ENCODE measurements around the gene BCL2L14.

The BCL2L14 gene

DNA sequence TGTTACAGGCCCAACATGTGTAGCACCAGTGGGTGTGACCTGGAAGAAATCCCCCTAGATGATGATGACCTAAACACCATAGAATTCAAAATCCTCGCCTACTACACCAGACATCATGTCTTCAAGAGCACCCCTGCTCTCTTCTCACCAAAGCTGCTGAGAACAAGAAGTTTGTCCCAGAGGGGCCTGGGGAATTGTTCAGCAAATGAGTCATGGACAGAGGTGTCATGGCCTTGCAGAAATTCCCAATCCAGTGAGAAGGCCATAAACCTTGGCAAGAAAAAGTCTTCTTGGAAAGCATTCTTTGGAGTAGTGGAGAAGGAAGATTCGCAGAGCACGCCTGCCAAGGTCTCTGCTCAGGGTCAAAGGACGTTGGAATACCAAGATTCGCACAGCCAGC lies 8.6 kb downstream of the BCL2L14 start:
- TF ChIP-seq CREB1 (IDR thresholded peaks at IDR 0.05; ENCODE audit: low read depth) (no peak), NFIC (IDR thresholded peaks at IDR 0.05) (no peak), EGR1 (IDR thresholded peaks at IDR 0.05) (no peak), REST (IDR thresholded peaks at IDR 0.05; ENCODE audit: low read depth) (no peak), YY1 (IDR thresholded peaks at IDR 0.05; ENCODE audit: low read depth) (no peak), TAF1 (IDR thresholded peaks at IDR 0.05; ENCODE audit: low read depth) (no peak), TEAD4 (IDR thresholded peaks at IDR 0.05) (no peak), FOXM1 (IDR thresholded peaks at IDR 0.05; ENCODE audit: borderline replicate concordance, low read depth) (no peak), EP300 (IDR thresholded peaks at IDR 0.05; ENCODE audit: borderline replicate concordance) (no peak)
- TF ChIP-seq, protein P1, sequence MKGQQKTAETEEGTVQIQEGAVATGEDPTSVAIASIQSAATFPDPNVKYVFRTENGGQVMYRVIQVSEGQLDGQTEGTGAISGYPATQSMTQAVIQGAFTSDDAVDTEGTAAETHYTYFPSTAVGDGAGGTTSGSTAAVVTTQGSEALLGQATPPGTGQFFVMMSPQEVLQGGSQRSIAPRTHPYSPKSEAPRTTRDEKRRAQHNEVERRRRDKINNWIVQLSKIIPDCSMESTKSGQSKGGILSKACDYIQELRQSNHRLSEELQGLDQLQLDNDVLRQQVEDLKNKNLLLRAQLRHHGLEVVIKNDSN (IDR thresholded peaks at IDR 0.05) = no peak

DNA sequence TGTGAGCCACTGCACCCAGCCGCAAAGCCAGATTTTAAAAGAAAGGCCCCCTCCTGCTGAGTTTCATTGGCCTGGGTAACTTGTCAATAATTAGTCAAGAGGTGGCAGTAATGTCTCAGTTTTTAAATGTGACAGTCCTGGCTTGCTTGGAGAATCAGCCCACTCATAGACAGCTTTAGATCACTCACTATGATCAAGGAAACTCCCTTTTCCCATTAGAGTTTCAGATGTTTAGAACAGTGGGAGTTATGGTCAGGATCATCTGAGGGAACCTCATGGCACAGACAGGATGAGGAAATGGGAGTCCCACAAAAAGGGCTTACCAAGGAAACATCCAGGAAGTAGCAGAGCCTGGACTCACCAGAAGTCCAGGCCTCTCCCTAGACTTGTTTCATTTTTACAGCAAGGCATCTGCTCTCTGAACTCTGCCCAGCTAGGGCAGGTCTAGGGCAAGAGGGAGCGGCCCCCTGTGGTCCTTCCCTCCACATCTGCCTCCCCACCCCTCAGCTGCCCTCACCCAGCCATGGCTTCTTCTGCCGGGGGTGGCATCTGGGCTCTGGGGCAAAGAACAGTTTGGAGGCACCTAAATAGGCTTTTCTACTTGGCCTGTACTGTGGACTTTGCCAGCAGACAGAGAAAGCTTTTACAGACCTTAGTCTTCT lies 11.2 kb downstream of the BCL2L14 start:
- TF ChIP-seq RAD21 (IDR thresholded peaks at IDR 0.05; ENCODE audit: low read depth) (peak; percentile 74), FOXM1 (IDR thresholded peaks at IDR 0.05; ENCODE audit: borderline replicate concordance, low read depth) (no peak), EGR1 (IDR thresholded peaks at IDR 0.05) (no peak), TEAD4 (IDR thresholded peaks at IDR 0.05) (no peak), CEBPB (IDR thresholded peaks at IDR 0.05) (no peak)
- TF ChIP-seq, protein P1 (IDR thresholded peaks at IDR 0.05) = no peak

DNA sequence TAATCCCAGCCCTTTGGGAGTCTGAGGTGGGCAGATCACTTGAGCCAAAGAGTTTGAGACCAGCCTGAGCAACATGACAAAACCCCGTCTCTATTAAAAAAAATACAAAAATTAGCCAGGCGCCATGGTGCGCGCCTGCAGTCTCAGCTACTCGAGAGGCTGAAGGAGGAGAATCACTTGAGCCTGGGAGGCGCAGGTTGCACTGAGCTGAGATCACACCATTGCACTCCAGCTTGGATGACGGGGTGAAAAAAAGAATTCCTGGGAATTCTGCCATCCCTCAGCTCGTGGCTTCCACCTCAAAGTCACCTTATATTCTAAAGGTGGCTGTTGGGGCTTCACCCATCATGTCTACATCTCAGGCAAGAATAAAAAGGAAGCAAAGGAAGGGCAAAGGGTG lies 12.9 kb downstream of the BCL2L14 start:
- TF ChIP-seq FOXM1 (IDR thresholded peaks at IDR 0.05; ENCODE audit: borderline replicate concordance, low read depth) = no peak
- TF ChIP-seq, protein P2, sequence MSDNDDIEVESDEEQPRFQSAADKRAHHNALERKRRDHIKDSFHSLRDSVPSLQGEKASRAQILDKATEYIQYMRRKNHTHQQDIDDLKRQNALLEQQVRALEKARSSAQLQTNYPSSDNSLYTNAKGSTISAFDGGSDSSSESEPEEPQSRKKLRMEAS (IDR thresholded peaks at IDR 0.05) = no peak
- TF ChIP-seq TCF12 (IDR thresholded peaks at IDR 0.05; ENCODE audit: low read depth) = no peak
- TF ChIP-seq NFIC (IDR thresholded peaks at IDR 0.05) = no peak
- no peak for TF ChIP-seq EGR1 (IDR thresholded peaks at IDR 0.05)
- no peak for TF ChIP-seq CEBPB (IDR thresholded peaks at IDR 0.05)
- TF ChIP-seq YY1 (IDR thresholded peaks at IDR 0.05; ENCODE audit: low read depth) = no peak
- no peak for TF ChIP-seq EP300 (IDR thresholded peaks at IDR 0.05; ENCODE audit: borderline replicate concordance)
- TF ChIP-seq ZBTB7A (IDR thresholded peaks at IDR 0.05; ENCODE audit: low read depth) = no peak
- TF ChIP-seq, protein P1 (IDR thresholded peaks at IDR 0.05) = no peak
- TF ChIP-seq TAF1 (IDR thresholded peaks at IDR 0.05; ENCODE audit: low read depth) = no peak
- no peak for TF ChIP-seq TEAD4 (IDR thresholded peaks at IDR 0.05)
- no peak for TF ChIP-seq RAD21 (IDR thresholded peaks at IDR 0.05; ENCODE audit: low read depth)
- TF ChIP-seq CREB1 (IDR thresholded peaks at IDR 0.05; ENCODE audit: low read depth) = no peak
- no peak for TF ChIP-seq REST (IDR thresholded peaks at IDR 0.05; ENCODE audit: low read depth)

DNA sequence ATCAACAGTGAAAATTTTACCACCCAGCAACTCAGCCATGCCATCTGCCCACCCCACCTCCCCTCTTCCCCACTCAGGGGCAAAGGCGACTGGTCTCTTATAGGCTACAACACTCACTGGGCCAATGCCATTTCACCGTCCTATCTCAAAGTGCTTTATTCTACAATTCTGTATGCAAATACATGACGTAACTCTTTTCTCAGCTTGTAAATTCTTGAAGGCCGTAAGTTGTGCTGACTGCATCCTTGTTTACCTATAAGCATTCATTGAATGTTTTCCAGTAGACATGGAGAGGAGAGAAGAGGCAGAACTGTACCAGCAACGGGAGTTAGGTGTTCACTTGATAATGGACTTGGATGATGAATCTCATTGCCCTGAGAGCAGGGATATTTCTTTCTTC lies 15.6 kb downstream of the BCL2L14 start:
- TF ChIP-seq CREB1 (IDR thresholded peaks at IDR 0.05; ENCODE audit: low read depth) = no peak
- TF ChIP-seq TCF12 (IDR thresholded peaks at IDR 0.05; ENCODE audit: low read depth) = no peak

DNA sequence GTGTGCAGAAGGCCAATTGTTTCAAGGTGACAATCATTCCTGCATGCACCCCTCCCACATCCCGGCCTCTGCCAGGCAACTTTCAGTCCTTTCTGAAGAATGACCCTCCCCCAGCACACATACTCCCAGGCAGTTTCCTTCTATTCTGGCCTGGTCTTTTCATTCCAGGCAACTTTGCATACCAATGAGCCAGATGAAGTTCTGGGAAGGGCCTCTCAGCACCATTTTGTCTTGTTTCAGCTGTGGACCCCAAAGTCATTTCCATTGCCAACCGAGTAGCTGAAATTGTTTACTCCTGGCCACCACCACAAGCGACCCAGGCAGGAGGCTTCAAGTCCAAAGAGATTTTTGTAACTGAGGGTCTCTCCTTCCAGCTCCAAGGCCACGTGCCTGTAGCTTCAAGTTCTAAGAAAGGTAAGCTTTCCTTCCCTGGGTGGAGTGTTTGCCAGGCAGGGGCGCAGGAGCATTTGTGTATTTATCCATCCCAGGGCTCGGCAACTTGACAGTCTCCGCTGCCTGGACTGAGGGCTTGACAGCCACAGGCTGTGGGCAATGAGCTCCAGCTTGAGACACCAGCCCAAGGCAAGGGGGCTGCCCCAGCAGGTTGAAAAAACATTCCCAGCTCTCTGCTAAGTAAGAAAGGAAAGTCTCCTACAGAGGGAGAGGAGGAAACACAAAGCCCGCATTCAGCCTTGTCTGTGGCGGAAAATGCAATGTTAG lies 16.4 kb downstream of the BCL2L14 start:
- no peak for TF ChIP-seq TAF1 (IDR thresholded peaks at IDR 0.05; ENCODE audit: low read depth)
- TF ChIP-seq RAD21 (IDR thresholded peaks at IDR 0.05; ENCODE audit: low read depth) = no peak
- TF ChIP-seq, protein P1 (IDR thresholded peaks at IDR 0.05) = no peak
- no peak for TF ChIP-seq EGR1 (IDR thresholded peaks at IDR 0.05)
- no peak for TF ChIP-seq CEBPB (IDR thresholded peaks at IDR 0.05)
- TF ChIP-seq, protein P2 (IDR thresholded peaks at IDR 0.05) = no peak
- TF ChIP-seq EP300 (IDR thresholded peaks at IDR 0.05; ENCODE audit: borderline replicate concordance) = no peak

Data from Ishikawa (cell line).